H1 (cell line): ENCODE data around the gene CDK16. TPM values are rescaled to one million over a fixed set of nuclear protein-coding genes. Genes with fewer than 3 reads are reported as not detected.

ENCODE experiments used
- CTCF ChIA-PET: fragments of 300-600 bp; sonication (Branson Sonifier 250); formaldehyde crosslinking; loops from one replicate; lab custom pipeline; 2021; ENCODE audit not compliant: partially characterized antibody; lab: Charles Lee
- POLR2A ChIA-PET: fragments of 300-600 bp; sonication (Branson Sonifier 250); formaldehyde crosslinking; loops from one replicate; lab custom pipeline; 2021; ENCODE audit warnings: inconsistent platforms; ENCODE audit not compliant: partially characterized antibody; lab: Charles Lee
- DNase-seq, 2 experiments: peaks; one replicate each; pipeline versions ENCODE4 v3.0.0 to v3.0.0-alpha.2; 2010 to 2022; ENCODE audit warnings: low spot score in 2 of 2, low read depth in 1 of 2, mixed read lengths in 1 of 2
- FAIRE-seq: peaks from 2 replicates; lab custom pipeline; 2011; peaks lifted over from hg19 to GRCh38; lab: Jason Lieb, UNC
- H2AFZ ChIP-seq: 2 replicates; pipeline ENCODE4 v1.8.1; 2012; ENCODE audit warnings: low read length, inconsistent platforms
- H2AK5ac ChIP-seq: 2 replicates; pipeline ENCODE4 v1.6.1; 2013; ENCODE audit warnings: low read depth, low read length
- H2BK120ac ChIP-seq: replicated peaks from 2 replicates; pipeline ENCODE3; 2013; ENCODE audit warnings: low read depth, low read length, inconsistent platforms
- H2BK12ac ChIP-seq: 2 replicates; pipeline ENCODE4 v1.6.1; 2013; ENCODE audit warnings: low read depth, low read length
- H2BK15ac ChIP-seq: 2 replicates; pipeline ENCODE4 v1.6.1; 2013; ENCODE audit warnings: low read length
- H2BK20ac ChIP-seq: 2 replicates; pipeline ENCODE4 v1.6.1; 2013; ENCODE audit warnings: low read length
- H2BK5ac ChIP-seq: 2 replicates; pipeline ENCODE4 v1.6.1; 2013; ENCODE audit warnings: low read depth, low read length
- H3K14ac ChIP-seq: 2 replicates; pipeline ENCODE4 v1.6.1; 2013; ENCODE audit warnings: inconsistent platforms; ENCODE audit not compliant: insufficient read length
- H3K18ac ChIP-seq: 2 replicates; pipeline ENCODE4 v1.6.1; 2013; ENCODE audit warnings: low read length; ENCODE audit errors: extremely low read depth
- H3K23ac ChIP-seq: 2 replicates; pipeline ENCODE4 v1.6.1; 2013; ENCODE audit warnings: inconsistent platforms; ENCODE audit not compliant: insufficient read length
- H3K23me2 ChIP-seq: 2 replicates; pipeline ENCODE4 v1.6.1; 2013; ENCODE audit warnings: low read depth, low read length
- H3K27ac ChIP-seq: 2 replicates; pipeline ENCODE4 v1.6.1; 2011; ENCODE audit warnings: low read depth, low read length, inconsistent platforms
- H3K27me3 ChIP-seq, 4 experiments: replicated peaks in 1 of 4; 1 replicate in 1 of 4; 2 replicates in 3 of 4; pipeline versions ENCODE4 v1.6.1 to v1.8.1; 2011 to 2013; ENCODE audit warnings: low read length in 3 of 4, mild to moderate bottlenecking in 3 of 4, inconsistent platforms in 2 of 4, mixed read lengths in 2 of 4, moderate library complexity in 1 of 4; ENCODE audit not compliant: control insufficient read depth in 3 of 4, insufficient read depth in 3 of 4; ENCODE audit errors: extremely low read depth in 1 of 4
- H3K36me3 ChIP-seq, 4 experiments: 2 replicates each; pipeline versions ENCODE4 v1.6.1 to v1.8.1; 2011 to 2013; ENCODE audit warnings: mild to moderate bottlenecking in 4 of 4, low read length in 3 of 4, moderate library complexity in 2 of 4, control low read depth in 1 of 4, inconsistent platforms in 1 of 4; ENCODE audit not compliant: insufficient read depth in 4 of 4, control insufficient read depth in 2 of 4
- H3K4ac ChIP-seq: replicated peaks from 2 replicates; pipeline ENCODE3; 2013; ENCODE audit warnings: low read length, low read depth, mixed read lengths, inconsistent platforms; ENCODE audit not compliant: insufficient read length
- H3K4me1 ChIP-seq, 4 experiments: replicated peaks in 1 of 4; 1 replicate in 1 of 4; 2 replicates in 3 of 4; pipeline versions ENCODE4 v1.6.1 to v1.8.1; 2011 to 2013; ENCODE audit warnings: low read length in 3 of 4, inconsistent platforms in 2 of 4, mixed read lengths in 1 of 4; ENCODE audit not compliant: insufficient read depth in 4 of 4, control insufficient read depth in 3 of 4
- H3K4me2 ChIP-seq, 2 experiments: 2 replicates each; pipeline versions ENCODE4 v1.6.1 to v1.8.1; 2011 to 2013; ENCODE audit warnings: low read depth in 2 of 2, low read length in 2 of 2, control low read depth in 1 of 2, inconsistent platforms in 1 of 2, mild to moderate bottlenecking in 1 of 2; ENCODE audit not compliant: insufficient read depth in 1 of 2
- H3K4me3 ChIP-seq, 4 experiments: fragments of 200-600, 300-600 bp in 1 of 4; sonication (generic), shearing (Covaris generic), sonication (Bioruptor Twin) in 1 of 4; 2 replicates each; pipeline versions ENCODE4 v1.5.1 to v1.8.1; 2011 to 2016; ENCODE audit warnings: low read length in 4 of 4, low read depth in 3 of 4, control low read depth in 2 of 4, inconsistent platforms in 2 of 4, mild to moderate bottlenecking in 2 of 4, mixed read lengths in 1 of 4, moderate library complexity in 1 of 4; ENCODE audit not compliant: insufficient read depth in 2 of 4; ENCODE audit errors: extremely low read depth in 1 of 4
- H3K56ac ChIP-seq: replicated peaks from 2 replicates; pipeline ENCODE3; 2013; ENCODE audit warnings: low read depth, mild to moderate bottlenecking, mixed read lengths, low read length, inconsistent platforms; ENCODE audit not compliant: insufficient read length
- H3K79me1 ChIP-seq: 2 replicates; pipeline ENCODE4 v1.6.1; 2013; ENCODE audit warnings: low read depth, low read length, control low read depth
- H3K79me2 ChIP-seq, 2 experiments: 2 replicates each; pipeline versions ENCODE4 v1.6.1 to v1.8.1; 2012 to 2013; ENCODE audit warnings: low read length in 2 of 2, mild to moderate bottlenecking in 2 of 2, inconsistent platforms in 1 of 2; ENCODE audit not compliant: insufficient read depth in 2 of 2, control insufficient read depth in 1 of 2
- H3K9ac ChIP-seq, 4 experiments: replicated peaks in 1 of 4; 1 replicate in 1 of 4; 2 replicates in 3 of 4; pipeline versions ENCODE4 v1.6.1 to v1.8.1; 2011 to 2013; ENCODE audit warnings: low read depth in 3 of 4, low read length in 3 of 4, control low read depth in 2 of 4, mild to moderate bottlenecking in 2 of 4, moderate library complexity in 2 of 4, inconsistent platforms in 1 of 4; ENCODE audit errors: extremely low read depth in 1 of 4
- H3K9me3 ChIP-seq, 2 experiments: 2 replicates each; pipeline versions ENCODE4 v1.6.1 to v1.8.1; 2012 to 2013; ENCODE audit warnings: mild to moderate bottlenecking in 2 of 2, moderate library complexity in 2 of 2, control low read depth in 1 of 2, inconsistent platforms in 1 of 2, low read depth in 1 of 2, low read length in 1 of 2, mixed read lengths in 1 of 2; ENCODE audit not compliant: insufficient read depth in 2 of 2
- H4K20me1 ChIP-seq, 2 experiments: replicated peaks in 1 of 2; 2 replicates each; pipeline versions ENCODE3 to v1.8.1; 2011 to 2013; ENCODE audit warnings: inconsistent platforms in 2 of 2, low read length in 2 of 2, mild to moderate bottlenecking in 1 of 2; ENCODE audit not compliant: insufficient read depth in 2 of 2, control insufficient read depth in 1 of 2
- H4K5ac ChIP-seq: 2 replicates; pipeline ENCODE4 v1.6.1; 2013; ENCODE audit warnings: low read length, low read depth, mixed read lengths, inconsistent platforms; ENCODE audit not compliant: insufficient read length
- H4K8ac ChIP-seq: 2 replicates; pipeline ENCODE4 v1.8.0; 2013; ENCODE audit warnings: mild to moderate bottlenecking, moderate library complexity, low read length, inconsistent platforms; ENCODE audit not compliant: insufficient read depth; ENCODE audit errors: extremely low read depth
- H4K91ac ChIP-seq: replicated peaks from 2 replicates; pipeline ENCODE3; 2013; ENCODE audit warnings: low read length, mixed read lengths, inconsistent platforms; ENCODE audit not compliant: insufficient read length
- BCL11A ChIP-seq, 2 experiments: IDR thresholded peaks; one replicate each; pipeline ENCODE4 v1.6.1; 2011; ENCODE audit warnings: low read depth in 2 of 2, low read length in 2 of 2, mild to moderate bottlenecking in 2 of 2
- BRCA1 ChIP-seq: IDR thresholded peaks from 2 replicates; pipeline ENCODE4 v1.6.1; 2012; ENCODE audit warnings: low read depth, low read length, improper control_type of control experiment
- EZH2 ChIP-seq: fragments of 200-600 bp; sonication (generic); IDR thresholded peaks from 2 replicates; pipeline ENCODE4 v1.7.1; 2012; ENCODE audit warnings: low read depth, mild to moderate bottlenecking, moderate library complexity, low read length, inconsistent platforms; ENCODE audit not compliant: severe bottlenecking
- JUN ChIP-seq: IDR thresholded peaks from 2 replicates; pipeline ENCODE4 v1.6.1; 2011; ENCODE audit warnings: low read depth, mild to moderate bottlenecking, improper control_type of control experiment, low read length
- RFX5 ChIP-seq: IDR thresholded peaks from 2 replicates; pipeline ENCODE4 v1.6.1; 2011; ENCODE audit warnings: low read depth, low read length, improper control_type of control experiment, borderline replicate concordance
- RXRA ChIP-seq: IDR thresholded peaks from 2 replicates; pipeline ENCODE4 v1.6.1; 2011; ENCODE audit warnings: low read depth, mild to moderate bottlenecking, low read length, moderate library complexity; ENCODE audit not compliant: insufficient read depth
- SIRT6 ChIP-seq: IDR thresholded peaks from one replicate; pipeline ENCODE4 v1.7.1; 2012; ENCODE audit warnings: low read length, inconsistent platforms
- WGBS, 2 experiments: shearing (Covaris generic) in 1 of 2; methylation state at CpG; one replicate each; pipeline versions ENCODE4 v1.1.6 to v1.1.7; 2013 to 2015; ENCODE audit warnings: low lambda C conversion rate in 2 of 2, mixed read lengths in 2 of 2, inconsistent platforms in 1 of 2, low coverage in 1 of 2, missing lambda C conversion rate in 1 of 2; ENCODE audit not compliant: insufficient replicate concordance in 2 of 2, insufficient coverage in 1 of 2, insufficient read length in 1 of 2; ENCODE audit errors: extremely low coverage in 1 of 2, missing lambda C conversion rate in 1 of 2; 5-methylcytosine and 5-hydroxymethylcytosine counted together
- polyA plus RNA-seq, 7 experiments: library from polyadenylated mRNA; depleted of rRNA in 3 of 7; stranded (reverse) in 5 of 7; unstranded in 2 of 7; fragments of >200 nt in 5 of 7; fragments of 200-250 nt in 2 of 7; gene quantifications; 1 replicate in 5 of 7; 2 replicates in 1 of 7; 4 replicates in 1 of 7; pipeline versions ENCODE4 v1.2.1 to v1.2.3, GENCODE V29; 2011 to 2013; ENCODE audit warnings: missing spikeins in 2 of 7, mixed read lengths in 2 of 7
- total RNA-seq: library from RNA; stranded (reverse); fragmentation: NEBNext Ultra II Directional; extraction: Animal tissue kit (Norgen Biotek cat#: 25700); gene quantifications from 2 replicates; pipeline ENCODE4 v1.2.1, GENCODE V29; 2021
- TF ChIP-seq, protein P1 (sequence below), 3 experiments: IDR thresholded peaks; 1 replicate in 2 of 3; 2 replicates in 1 of 3; pipeline versions ENCODE4 v1.5.1 to v1.6.1; 2011; ENCODE audit warnings: low read length in 3 of 3, mild to moderate bottlenecking in 3 of 3, inconsistent platforms in 2 of 3, low read depth in 1 of 3, moderate library complexity in 1 of 3; ENCODE audit not compliant: insufficient read depth in 1 of 3; ENCODE audit errors: control extremely low read depth in 1 of 3
- TF ChIP-seq, protein P2 (sequence below): IDR thresholded peaks from 2 replicates; pipeline ENCODE4 v1.6.1; 2011; ENCODE audit warnings: low read depth, mild to moderate bottlenecking, low read length; ENCODE audit not compliant: insufficient read depth

Gene CDK16
- total and polyA plus RNA-seq, 2 of the 8 experiments (the other 6 are each of a cell fraction or from before 2014, with no cell fraction given): 124 to 204 TPM

DNA sequence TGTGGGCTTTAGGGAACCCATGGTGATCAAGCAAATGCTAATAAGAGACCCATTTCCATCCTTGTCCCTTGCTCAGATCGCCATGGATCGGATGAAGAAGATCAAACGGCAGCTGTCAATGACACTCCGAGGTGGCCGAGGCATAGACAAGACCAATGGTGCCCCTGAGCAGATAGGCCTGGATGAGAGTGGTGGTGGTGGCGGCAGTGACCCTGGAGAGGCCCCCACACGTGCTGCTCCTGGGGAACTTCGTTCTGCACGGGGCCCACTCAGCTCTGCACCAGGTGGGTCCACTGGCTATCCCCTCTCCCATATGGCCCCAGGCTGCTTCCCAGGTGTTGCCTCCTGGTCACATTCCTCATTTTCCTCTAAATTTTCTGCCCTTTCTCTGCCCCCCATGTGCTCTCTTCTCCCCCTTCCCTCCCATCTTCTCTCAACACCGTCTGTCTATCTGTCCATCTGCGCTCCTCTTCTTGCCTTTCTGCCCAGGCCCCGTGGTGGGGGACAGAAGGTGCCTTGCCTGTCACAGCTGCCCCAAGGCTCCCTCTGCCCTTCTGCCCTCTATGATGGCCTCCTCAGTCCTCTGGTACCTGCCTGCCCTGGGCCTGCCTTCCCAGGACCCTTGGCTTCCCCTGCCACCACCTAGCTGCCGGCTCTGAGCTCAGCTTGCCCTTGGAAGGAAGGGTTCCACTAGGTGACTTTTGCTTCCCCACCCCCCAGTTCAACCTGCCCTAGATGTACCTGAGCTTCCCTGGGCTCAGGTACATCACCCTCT lies 5.2 kb downstream of the CDK16 start:
- Histone ChIP-seq H2BK5ac (no peak overlapping the region), H3K9me3 (no peaks in the 10 kb centered on the region), H3K56ac (no peak overlapping the region), H2AFZ (no peak overlapping the region), H2BK15ac (no peak overlapping the region), H3K18ac (no peak overlapping the region), H3K14ac (no peak overlapping the region), H2BK20ac (no peak overlapping the region), H3K27me3 (no peaks in the 10 kb centered on the region), H3K27ac (no peak overlapping the region), H2BK120ac (no peak overlapping the region), H3K4me1 (peaks cover 0 to 8% (median 1%) of the 10 kb centered on the region in 4 experiments; a peak in 3 of 7 replicates), H3K4ac (no peak overlapping the region), H3K79me2 (peaks cover 21 to 37% of the 10 kb centered on the region in 2 experiments), H2AK5ac (no peak overlapping the region), H3K36me3 (peaks cover 9 to 58% (median 35%) of the 10 kb centered on the region in 4 experiments; a peak in 7 of 8 replicates), H4K5ac (no peak overlapping the region), H4K20me1 (peaks cover 13 to 32% of the 10 kb centered on the region in 2 experiments), H3K9ac (no peak overlapping the region), H2BK12ac (no peak overlapping the region), H3K4me2 (no peak overlapping the region), H4K8ac (no peak overlapping the region; the same call in 1 of the 2 replicates), H3K4me3 (no peak overlapping the region), H3K23me2 (peaks cover 8% of the 10 kb centered on the region; the same call in 1 of the 2 replicates), H3K79me1 (peaks cover 2% of the 10 kb centered on the region; the same call in 1 of the 2 replicates), H3K23ac (no peak overlapping the region), H4K91ac (no peak overlapping the region)
- 91% methylated on average over 9 of the region's 13 CpGs; no CpG with 5 or more reads in 1 of the 2 experiments for WGBS, 2 experiments
- POLR2A ChIA-PET: interaction anchor here (1.1 to 1.8 kb wide), 4 partner anchors 10 to 300 kb away, joined by 3 to 5 read pairs (median 4); no protein-coding TSS in a partner anchor
- FAIRE-seq: no peak
- CTCF ChIA-PET: no interaction called here
- DNase-seq: no peak
- TF ChIP-seq BCL11A (IDR thresholded peaks at IDR 0.05; ENCODE audit: low read depth in 2 of 2, low read length in 2 of 2) (no peak), BRCA1 (no peak), JUN (no peak), SIRT6 (no peak), RFX5 (no peak), RXRA (no peak), EZH2 (no peak)
- TF ChIP-seq, protein P1, sequence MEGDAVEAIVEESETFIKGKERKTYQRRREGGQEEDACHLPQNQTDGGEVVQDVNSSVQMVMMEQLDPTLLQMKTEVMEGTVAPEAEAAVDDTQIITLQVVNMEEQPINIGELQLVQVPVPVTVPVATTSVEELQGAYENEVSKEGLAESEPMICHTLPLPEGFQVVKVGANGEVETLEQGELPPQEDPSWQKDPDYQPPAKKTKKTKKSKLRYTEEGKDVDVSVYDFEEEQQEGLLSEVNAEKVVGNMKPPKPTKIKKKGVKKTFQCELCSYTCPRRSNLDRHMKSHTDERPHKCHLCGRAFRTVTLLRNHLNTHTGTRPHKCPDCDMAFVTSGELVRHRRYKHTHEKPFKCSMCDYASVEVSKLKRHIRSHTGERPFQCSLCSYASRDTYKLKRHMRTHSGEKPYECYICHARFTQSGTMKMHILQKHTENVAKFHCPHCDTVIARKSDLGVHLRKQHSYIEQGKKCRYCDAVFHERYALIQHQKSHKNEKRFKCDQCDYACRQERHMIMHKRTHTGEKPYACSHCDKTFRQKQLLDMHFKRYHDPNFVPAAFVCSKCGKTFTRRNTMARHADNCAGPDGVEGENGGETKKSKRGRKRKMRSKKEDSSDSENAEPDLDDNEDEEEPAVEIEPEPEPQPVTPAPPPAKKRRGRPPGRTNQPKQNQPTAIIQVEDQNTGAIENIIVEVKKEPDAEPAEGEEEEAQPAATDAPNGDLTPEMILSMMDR (IDR thresholded peaks at IDR 0.05; ENCODE audit: control extremely low read depth in 1 of 3, insufficient read depth in 1 of 3, low read depth in 1 of 3, low read length in 3 of 3): no peak
- TF ChIP-seq, protein P2, sequence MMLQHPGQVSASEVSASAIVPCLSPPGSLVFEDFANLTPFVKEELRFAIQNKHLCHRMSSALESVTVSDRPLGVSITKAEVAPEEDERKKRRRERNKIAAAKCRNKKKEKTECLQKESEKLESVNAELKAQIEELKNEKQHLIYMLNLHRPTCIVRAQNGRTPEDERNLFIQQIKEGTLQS: no peak
